IMR-90 (cell line): ENCODE measurements around the gene PELO. TPM values are rescaled to one million over a fixed set of nuclear protein-coding genes. Genes with fewer than 3 reads are reported as not detected.
A peak's percentile ranks its signal among the peaks of the same experiment; 100 is the strongest.

Source experiments
- ATAC-seq: fragments of 200-7000 bp; cut with Tn5 transposase; 2 replicates; pipeline ENCODE4 v1.9.1; 2020; ENCODE audit warnings: low read depth, mild to moderate bottlenecking, moderate library complexity
- BruUV-seq: library from RNA; stranded (reverse); fragments of 400-500 nt; replicated peaks from 2 replicates; lab custom pipeline; 2021; lab: Mats Ljungman, UMichigan
- CTCF ChIA-PET: fragments of 300-600 bp; formaldehyde crosslinking; extraction: SDS; loops from one replicate; lab custom pipeline; 2021; ENCODE audit warnings: antibody characterized with exemption; lab: Yijun Ruan, JAX
- POLR2A ChIA-PET: fragments of 300-600 bp; sonication (Branson Sonifier 250); formaldehyde crosslinking; loops from one replicate; lab custom pipeline; 2022; ENCODE audit warnings: antibody characterized with exemption; ENCODE audit not compliant: unreplicated experiment; lab: Charles Lee
- DNase-seq: peaks from one replicate; pipeline ENCODE4 v3.0.0; 2013
- H2AFZ ChIP-seq: replicated peaks from 2 replicates; pipeline ENCODE3; 2013; ENCODE audit warnings: low read length, mild to moderate bottlenecking; ENCODE audit not compliant: poor library complexity
- H2AK5ac ChIP-seq: 2 replicates; pipeline ENCODE4 v1.6.1; 2013; ENCODE audit warnings: low read depth, low read length, inconsistent platforms
- H2AK9ac ChIP-seq: replicated peaks from 2 replicates; pipeline ENCODE3; 2013; ENCODE audit warnings: mild to moderate bottlenecking, low read depth, low read length, moderate library complexity; ENCODE audit not compliant: poor library complexity
- H2BK120ac ChIP-seq: 2 replicates; pipeline ENCODE4 v1.6.1; 2013; ENCODE audit warnings: low read depth, low read length, inconsistent platforms
- H2BK15ac ChIP-seq: 3 replicates; pipeline ENCODE4 v1.6.1; 2013; ENCODE audit warnings: low read depth, low read length, inconsistent platforms
- H2BK20ac ChIP-seq: 2 replicates; pipeline ENCODE4 v1.6.1; 2013; ENCODE audit warnings: low read depth, mild to moderate bottlenecking, inconsistent platforms, low read length, moderate library complexity
- H2BK5ac ChIP-seq: 2 replicates; pipeline ENCODE4 v1.6.1; 2013; ENCODE audit warnings: mild to moderate bottlenecking, low read depth, low read length, inconsistent platforms; ENCODE audit not compliant: poor library complexity, severe bottlenecking
- H3K14ac ChIP-seq: replicated peaks from 2 replicates; pipeline ENCODE4 v1.6.1; 2013; ENCODE audit warnings: low read depth, low read length, inconsistent platforms
- H3K18ac ChIP-seq: 2 replicates; pipeline ENCODE4 v1.6.1; 2013; ENCODE audit warnings: low read depth, low read length, control low read depth
- H3K23ac ChIP-seq: 2 replicates; pipeline ENCODE4 v1.6.1; 2013; ENCODE audit warnings: low read depth, low read length, inconsistent platforms
- H3K27ac ChIP-seq: 2 replicates; pipeline ENCODE4 v1.5.1; 2013; ENCODE audit warnings: mild to moderate bottlenecking, control low read depth, low read length; ENCODE audit not compliant: insufficient read depth
- H3K27me3 ChIP-seq: 2 replicates; pipeline ENCODE4 v1.6.1; 2013; ENCODE audit warnings: low read length; ENCODE audit not compliant: control insufficient read depth, insufficient read depth
- H3K36me3 ChIP-seq: 2 replicates; pipeline ENCODE4 v1.6.1; 2013; ENCODE audit warnings: low read length, mixed read lengths; ENCODE audit not compliant: control insufficient read depth, insufficient read depth
- H3K4ac ChIP-seq: 2 replicates; pipeline ENCODE4 v1.6.1; 2013; ENCODE audit warnings: low read depth, low read length, inconsistent platforms
- H3K4me1 ChIP-seq: 2 replicates; pipeline ENCODE4 v1.6.1; 2013; ENCODE audit warnings: low read length, mixed read lengths; ENCODE audit not compliant: control insufficient read depth, insufficient read depth
- H3K4me2 ChIP-seq: 2 replicates; pipeline ENCODE4 v1.6.1; 2013; ENCODE audit warnings: low read depth, mild to moderate bottlenecking, control low read depth, low read length, moderate library complexity
- H3K4me3 ChIP-seq: 2 replicates; pipeline ENCODE4 v1.5.1; 2013; ENCODE audit warnings: low read depth, mild to moderate bottlenecking, control low read depth, low read length, moderate library complexity; ENCODE audit not compliant: insufficient read depth
- H3K56ac ChIP-seq: 2 replicates; pipeline ENCODE4 v1.6.1; 2013; ENCODE audit warnings: low read length, inconsistent platforms; ENCODE audit not compliant: insufficient read depth; ENCODE audit errors: extremely low read depth
- H3K79me1 ChIP-seq, 2 experiments: 2 replicates each; pipeline ENCODE4 v1.6.1; 2013; ENCODE audit warnings: low read length in 2 of 2, inconsistent platforms in 1 of 2, low read depth in 1 of 2
- H3K9ac ChIP-seq: 2 replicates; pipeline ENCODE4 v1.6.1; 2013; ENCODE audit warnings: low read depth, low read length, control low read depth
- H3K9me1 ChIP-seq: 2 replicates; pipeline ENCODE4 v1.6.1; 2013; ENCODE audit warnings: low read length, inconsistent platforms; ENCODE audit not compliant: insufficient read depth
- H3K9me3 ChIP-seq: 2 replicates; pipeline ENCODE4 v1.6.1; 2013; ENCODE audit warnings: low read length; ENCODE audit not compliant: control insufficient read depth, insufficient read depth
- H4K20me1 ChIP-seq: 2 replicates; pipeline ENCODE4 v1.6.1; 2013; ENCODE audit warnings: low read length, inconsistent platforms; ENCODE audit not compliant: insufficient read depth
- H4K5ac ChIP-seq: 2 replicates; pipeline ENCODE4 v1.6.1; 2013; ENCODE audit warnings: mild to moderate bottlenecking, low read depth, low read length, control low read depth
- H4K8ac ChIP-seq, 2 experiments: 2 replicates each; pipeline ENCODE4 v1.6.1; 2013; ENCODE audit warnings: low read depth in 2 of 2, low read length in 2 of 2, control low read depth in 1 of 2, inconsistent platforms in 1 of 2
- H4K91ac ChIP-seq: 2 replicates; pipeline ENCODE4 v1.6.1; 2013; ENCODE audit warnings: low read depth, low read length, inconsistent platforms; ENCODE audit not compliant: insufficient read depth
- BHLHE40 ChIP-seq: fragments of 150-350 bp; IDR thresholded peaks from 2 replicates; pipeline ENCODE4 v1.6.1; 2016; ENCODE audit warnings: mild to moderate bottlenecking, low read depth, low read length
- CEBPB ChIP-seq: IDR thresholded peaks from 2 replicates; pipeline ENCODE4 v1.6.1; 2012; ENCODE audit warnings: low read depth, low read length, improper control_type of control experiment
- CHD1 ChIP-seq: IDR thresholded peaks from 2 replicates; pipeline ENCODE4 v1.6.1; 2012; ENCODE audit warnings: low read depth, low read length, improper control_type of control experiment
- FOS ChIP-seq: fragments of 150-350 bp; IDR thresholded peaks from 2 replicates; pipeline ENCODE4 v1.6.1; 2016; ENCODE audit warnings: low read depth, low read length
- MAZ ChIP-seq: IDR thresholded peaks from 2 replicates; pipeline ENCODE4 v1.6.1; 2012; ENCODE audit warnings: low read depth, mild to moderate bottlenecking, low read length, improper control_type of control experiment, moderate library complexity, borderline replicate concordance
- NFE2L2 ChIP-seq: fragments of 150-350 bp; IDR thresholded peaks from 2 replicates; pipeline ENCODE4 v1.6.1; 2016; ENCODE audit warnings: low read depth, mild to moderate bottlenecking, low read length
- RCOR1 ChIP-seq: IDR thresholded peaks from 2 replicates; pipeline ENCODE4 v1.6.1; 2012; ENCODE audit warnings: mild to moderate bottlenecking, low read length, improper control_type of control experiment; ENCODE audit not compliant: insufficient replicate concordance
- SMC3 ChIP-seq: fragments of 150-350 bp; IDR thresholded peaks from 2 replicates; pipeline ENCODE4 v1.6.1; 2016; ENCODE audit warnings: low read depth, mild to moderate bottlenecking, antibody characterized with exemption, low read length, moderate library complexity
- USF2 ChIP-seq: fragments of 150-350 bp; IDR thresholded peaks from 2 replicates; pipeline ENCODE4 v1.6.1; 2017; ENCODE audit warnings: mild to moderate bottlenecking, antibody characterized with exemption, low read length, low read depth
- WGBS, 2 experiments: methylation state at CpG; one replicate each; pipeline versions ENCODE4 v1.1.5 to v1.1.7; 2013; ENCODE audit warnings: missing lambda C conversion rate in 2 of 2; ENCODE audit not compliant: insufficient read length in 1 of 2; ENCODE audit errors: extremely low coverage in 2 of 2; 5-methylcytosine and 5-hydroxymethylcytosine counted together
- dilution Hi-C: fragments of 300-500 bp; cut with HindIII; formaldehyde crosslinking; loops from one replicate; pipeline ENCODE4 v1.14.3; 2018; ENCODE audit warnings: low sequenced_read_pairs; ENCODE audit not compliant: unreplicated experiment
- in situ Hi-C: fragments of 300-500 bp; cut with MboI; formaldehyde crosslinking; loops from 3 replicates; pipeline ENCODE4 v1.14.3; 2019; ENCODE audit warnings: low sequenced_read_pairs, inconsistent platforms, mixed read lengths
- intact Hi-C: fragments of 100-400 bp; cut with micrococcal nuclease; formaldehyde crosslinking; loops from 2 replicates; pipeline ENCODE4 v1.10.0; 2022
- polyA plus RNA-seq, 3 experiments: library from polyadenylated mRNA; depleted of rRNA; stranded (reverse); fragments of >200 nt; gene quantifications; 2 replicates each; pipeline ENCODE4 v1.2.3, GENCODE V29; 2012; ENCODE audit warnings: low replicate concordance in 1 of 3
- total RNA-seq: library from RNA; depleted of rRNA; stranded (reverse); fragments of >200 nt; gene quantifications from 2 replicates; pipeline ENCODE4 v1.2.3, GENCODE V29; 2012

PELO gene
- total and polyA plus RNA-seq, 2 of the 4 experiments (the other 2 are of a cell fraction), result 42.4 to 48.9 TPM

DNA sequence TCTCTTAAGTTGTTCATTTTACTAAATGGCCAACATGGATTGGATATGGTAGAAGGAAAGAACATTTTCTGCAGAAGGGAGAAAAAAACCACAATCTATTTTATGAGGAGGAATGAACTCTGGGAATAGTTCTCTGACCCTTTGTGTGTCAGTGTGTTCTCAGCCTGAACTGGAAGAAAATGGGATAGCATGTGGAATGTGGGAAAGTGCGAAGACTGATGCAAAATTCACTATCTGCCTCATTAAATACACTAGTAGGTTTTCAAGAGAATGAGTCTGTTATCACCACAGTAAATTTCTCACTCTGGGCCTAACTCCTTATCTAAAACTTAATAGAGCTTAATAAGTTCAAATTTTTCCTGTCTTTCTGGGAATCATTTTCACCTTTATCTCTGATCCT lies 22.7 kb downstream of the PELO start:
- Histone ChIP-seq H2BK120ac (peak overlapping the region; percentile 94), H3K9me1 (0 out of 2 replicates have a peak, but pooled peaks cover 4% of the 10 kb centered on the region), H3K27me3 (no peaks in the 10 kb centered on the region), H3K79me1 (peaks cover 7 to 65% of the 10 kb centered on the region in 2 experiments; a peak in 3 of 4 replicates), H4K20me1 (no peaks in the 10 kb centered on the region; the same call in 1 of the 2 replicates), H3K23ac (peak overlapping the region; percentile 83), H3K18ac (peak overlapping the region; percentile 98), H3K14ac (peak overlapping the region; percentile 79), H3K36me3 (peaks cover 2% of the 10 kb centered on the region; the same call in 1 of the 2 replicates), H3K9ac (no peak overlapping the region; the same call in 1 of the 2 replicates), H3K4ac (peak overlapping the region; percentile 80), H2BK15ac (peak overlapping the region; percentile 64; the same call in 1 of the 3 replicates), H2AK9ac (no peak overlapping the region), H2BK20ac (peak overlapping the region; percentile 88), H4K91ac (peak overlapping the region; percentile 77), H2AK5ac (peak overlapping the region; percentile 81; the same call in 1 of the 2 replicates), H3K4me2 (0 out of 2 replicates have a peak overlapping the region, but pooled peaks have one; percentile 22), H2AFZ (no peak overlapping the region), H3K4me3 (no peak overlapping the region), H2BK5ac (peak overlapping the region; percentile 95), H3K27ac (peak overlapping the region; percentile 95; the same call in 1 of the 2 replicates), H3K9me3 (no peaks in the 10 kb centered on the region), H4K5ac (peak overlapping the region; percentile 97), H4K8ac (peak overlapping the region; percentile 5 to 90), H3K4me1 (peaks cover 24% of the 10 kb centered on the region), H3K56ac (peak overlapping the region; percentile 25; the same call in 1 of the 2 replicates)
- BruUV-seq, result no TSS peak
- no peak for TF ChIP-seq FOS
- no peak for TF ChIP-seq NFE2L2
- TF ChIP-seq CHD1, result no peak
- no peak for TF ChIP-seq CEBPB
- TF ChIP-seq USF2, result no peak
- no peak for TF ChIP-seq SMC3
- TF ChIP-seq RCOR1, result no peak
- no peak for TF ChIP-seq MAZ
- TF ChIP-seq BHLHE40, result no peak
- dilution Hi-C loops, result no loop called here
- DNase-seq (no peak), ATAC-seq (no peak)
- intact Hi-C loops, result loop anchor here (2.0 kb wide), 1 partner anchor 26 kb away; no protein-coding TSS in a partner anchor
- no CpG with 5 or more reads among the region's 1 CpG for WGBS, 2 experiments
- CTCF ChIA-PET, result interaction anchor here (1.0 to 1.3 kb wide), 3 partner anchors 58 to 105 kb away, joined by 3 to 4 read pairs (median 3); no protein-coding TSS in a partner anchor
- POLR2A ChIA-PET, result interaction anchor here (1.0 to 1.2 kb wide), 3 partner anchors 9 to 55 kb away, joined by 3 to 5 read pairs (median 3); no protein-coding TSS in a partner anchor
- in situ Hi-C loops, result no loop called here
